HepG2 (cell line): ENCODE measurements around the gene RFTN1. TPM values are rescaled to one million over a fixed set of nuclear protein-coding genes. Genes with fewer than 3 reads are reported as not detected.

Experiments
- ATAC-seq: fragments of 200-7000 bp; cut with Tn5 transposase; 3 replicates; pipeline ENCODE4 v1.9.1; 2020; ENCODE audit warnings: mild to moderate bottlenecking, moderate library complexity
- BruUV-seq: library from RNA; stranded (reverse); fragments of 400-500 nt; replicated peaks from 2 replicates; lab custom pipeline; 2021; lab: Mats Ljungman, UMichigan
- CTCF ChIA-PET: fragments of 300-600 bp; formaldehyde crosslinking; extraction: SDS; loops from one replicate; lab custom pipeline; 2021; ENCODE audit warnings: low total read pairs, inconsistent platforms, low intra/inter-chr PET ratio; lab: Yijun Ruan, JAX
- POLR2A ChIA-PET: fragments of 350-600 bp; sonication (Branson Sonifier 250); formaldehyde crosslinking; loops from one replicate; lab custom pipeline; 2020; ENCODE audit warnings: antibody characterized with exemption, inconsistent platforms; lab: Yijun Ruan, JAX
- DNase-seq: peaks from one replicate; pipeline ENCODE4 v3.0.0-alpha.2; 2015; ENCODE audit warnings: low spot score
- FAIRE-seq: peaks from 3 replicates; lab custom pipeline; 2011; peaks lifted over from hg19 to GRCh38; lab: Jason Lieb, UNC
- H2AFZ ChIP-seq: one replicate; pipeline ENCODE4 v1.6.1; 2011; ENCODE audit warnings: low read length, inconsistent platforms
- H3K27ac ChIP-seq: fragments of 300-600 bp; 3 replicates; pipeline ENCODE4 v1.8.0; 2011; ENCODE audit warnings: mixed run types, mild to moderate bottlenecking, mixed read lengths, low read length, inconsistent platforms; ENCODE audit not compliant: insufficient read depth; ENCODE audit errors: extremely low read length
- H3K27me3 ChIP-seq, 2 experiments: fragments of 200-600 bp in 1 of 2; 2 replicates in 1 of 2; 3 replicates in 1 of 2; pipeline versions ENCODE4 v1.6.0 to v1.8.0; 2011; ENCODE audit warnings: low read length in 2 of 2, mild to moderate bottlenecking in 2 of 2, moderate library complexity in 2 of 2, inconsistent platforms in 1 of 2; ENCODE audit not compliant: insufficient read depth in 2 of 2, control insufficient read depth in 1 of 2
- H3K36me3 ChIP-seq, 2 experiments: fragments of 200-600 bp in 1 of 2; replicated peaks in 1 of 2; 2 replicates in 1 of 2; 3 replicates in 1 of 2; pipeline versions ENCODE4 v1.5.1 to v1.8.0; 2011; ENCODE audit warnings: low read length in 2 of 2, inconsistent platforms in 1 of 2; ENCODE audit not compliant: insufficient read depth in 2 of 2, control insufficient read depth in 1 of 2
- H3K4me1 ChIP-seq: 2 replicates; pipeline ENCODE4 v1.5.1; 2012; ENCODE audit warnings: low read length, inconsistent platforms; ENCODE audit not compliant: insufficient read depth
- H3K4me2 ChIP-seq: 2 replicates; pipeline ENCODE4 v1.6.0; 2011; ENCODE audit warnings: low read depth, low read length, inconsistent platforms
- H3K4me3 ChIP-seq, 3 experiments: fragments of 200-600 bp in 1 of 3; sonication (generic), shearing (Covaris generic) in 1 of 3; replicated peaks in 1 of 3; 2 replicates each; pipeline ENCODE4 v1.5.1; 2011 to 2016; ENCODE audit warnings: low read length in 3 of 3, inconsistent platforms in 2 of 3, low read depth in 2 of 3, mild to moderate bottlenecking in 2 of 3, control low read depth in 1 of 3, mixed read lengths in 1 of 3; ENCODE audit not compliant: insufficient read depth in 1 of 3
- H3K79me2 ChIP-seq: one replicate; pipeline ENCODE4 v1.6.1; 2011; ENCODE audit warnings: low read length, inconsistent platforms; ENCODE audit not compliant: insufficient read depth
- H3K9ac ChIP-seq: 2 replicates; pipeline ENCODE4 v1.6.0; 2011; ENCODE audit warnings: mild to moderate bottlenecking, low read depth, low read length, inconsistent platforms; ENCODE audit not compliant: insufficient read depth
- H3K9me3 ChIP-seq: 2 replicates; pipeline ENCODE4 v1.5.1; 2012; ENCODE audit warnings: mild to moderate bottlenecking, low read length
- H4K20me1 ChIP-seq: 2 replicates; pipeline ENCODE4 v1.6.0; 2011; ENCODE audit warnings: inconsistent platforms, mild to moderate bottlenecking, low read length, moderate library complexity; ENCODE audit not compliant: insufficient read depth
- IKZF1 ChIP-seq: fragments of 450-650 bp; IDR thresholded peaks from 2 replicates; pipeline ENCODE4 v1.7.1; 2016
- MAF1 ChIP-seq: sonication (generic); formaldehyde crosslinking; IDR thresholded peaks from 2 replicates; pipeline ENCODE4 v1.5.0; 2020; ENCODE audit warnings: missing genetic modification reagents, borderline replicate concordance
- TSC22D2 ChIP-seq: sonication (generic); formaldehyde crosslinking; IDR thresholded peaks from 2 replicates; pipeline ENCODE4 v1.5.1; 2020; ENCODE audit warnings: missing genetic modification reagents, mild to moderate bottlenecking, borderline replicate concordance
- ZBTB25 ChIP-seq: IDR thresholded peaks from 2 replicates; pipeline ENCODE4 v1.6.1; 2018; ENCODE audit warnings: missing genetic modification reagents
- ZNF230 ChIP-seq: sonication (generic); formaldehyde crosslinking; IDR thresholded peaks from 2 replicates; pipeline ENCODE4 v1.4.0; 2020; ENCODE audit warnings: mild to moderate bottlenecking, missing genetic modification reagents
- ZNF326 ChIP-seq: sonication (generic); formaldehyde crosslinking; IDR thresholded peaks from 2 replicates; pipeline ENCODE4 v1.4.0; 2020; ENCODE audit warnings: missing genetic modification reagents, borderline replicate concordance
- ZNF703 ChIP-seq: sonication (generic); formaldehyde crosslinking; IDR thresholded peaks from 2 replicates; pipeline ENCODE4 v1.5.1; 2020; ENCODE audit warnings: missing genetic modification reagents, mild to moderate bottlenecking, moderate library complexity, borderline replicate concordance
- WGBS: methylation state at CpG from one replicate; pipeline ENCODE4 v1.1.6; 2017; ENCODE audit warnings: low lambda C conversion rate; 5-methylcytosine and 5-hydroxymethylcytosine counted together
- in situ Hi-C: cut with HindIII; loops from 2 replicates; pipeline ENCODE4 v1.10.0; 2017; ENCODE audit warnings: low pct_unique_long_range_greater_than_20kb; ENCODE audit not compliant: extremely low pct_ligation_motif_present
- intact Hi-C: fragments of 100-400 bp; cut with micrococcal nuclease; formaldehyde crosslinking; loops from one replicate; pipeline ENCODE4 v1.10.0; 2022; ENCODE audit not compliant: unreplicated experiment
- polyA plus RNA-seq, 8 experiments: library from polyadenylated mRNA; depleted of rRNA in 3 of 8; stranded (reverse) in 7 of 8; unstranded in 1 of 8; fragments of >200 nt; fragmentation: Illumina TruSeq in 4 of 8; extraction: Trizol in 4 of 8; gene quantifications; 2 replicates each; pipeline versions ENCODE4 v1.2.1 to v1.2.3, GENCODE V29; 2011 to 2016; ENCODE audit warnings: low read depth in 4 of 8, missing spikeins in 1 of 8, mixed read lengths in 1 of 8; ENCODE audit not compliant: insufficient read depth in 1 of 8
- total RNA-seq, 5 experiments: library from RNA; depleted of rRNA; stranded (reverse); fragments of >200 nt; fragmentation: Illumina TruSeq; extraction: Trizol; gene quantifications; 2 replicates each; pipeline ENCODE4 v1.2.3, GENCODE V29; 2016; ENCODE audit warnings: low read depth in 1 of 5
- TF ChIP-seq, protein P1 (sequence below): IDR thresholded peaks from 2 replicates; pipeline ENCODE4 v1.6.1; 2016; ENCODE audit warnings: missing biosample characterization, missing genetic modification reagents, low read depth

Gene RFTN1
- total and polyA plus RNA-seq, 2 of the 13 experiments (the other 11 are each of a cell fraction or from before 2014, with no cell fraction given): not detected

DNA sequence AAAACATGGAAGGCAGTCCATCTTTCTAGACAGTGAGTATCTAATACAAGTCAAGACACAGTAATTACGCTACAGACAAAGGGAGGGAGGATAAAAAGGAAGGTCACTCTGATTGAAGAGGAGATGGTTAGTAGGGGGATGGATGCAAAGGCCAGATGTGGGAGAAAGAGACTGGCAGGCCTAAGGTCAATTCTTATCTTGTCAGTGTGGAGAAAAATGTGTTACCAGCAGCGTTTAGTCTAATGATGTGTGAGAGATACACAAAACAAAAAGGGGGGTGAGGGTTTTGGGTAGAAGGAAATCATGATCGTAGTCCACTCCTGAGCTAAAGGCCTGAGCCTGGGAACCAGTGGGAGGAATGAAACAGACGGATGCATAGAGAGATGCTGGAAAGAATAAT is 46.7 kb downstream of the RFTN1 start:
- H2AFZ ChIP-seq: no peak overlapping the region
- FAIRE-seq (no peak), ATAC-seq (no peak), DNase-seq (no peak)
- H4K20me1 ChIP-seq: no peaks in the 10 kb centered on the region
- no peaks in the 10 kb centered on the region for H3K4me1 ChIP-seq
- H3K4me3 ChIP-seq: no peak overlapping the region
- H3K27ac ChIP-seq: no peak overlapping the region
- TF ChIP-seq IKZF1 (no peak), TSC22D2 (CRISPR knock-in tag) (no peak), ZBTB25 (CRISPR knock-in tag) (no peak), ZNF326 (CRISPR knock-in tag) (no peak), ZNF230 (CRISPR knock-in tag) (no peak), MAF1 (no peak), ZNF703 (no peak)
- TF ChIP-seq, protein P1, sequence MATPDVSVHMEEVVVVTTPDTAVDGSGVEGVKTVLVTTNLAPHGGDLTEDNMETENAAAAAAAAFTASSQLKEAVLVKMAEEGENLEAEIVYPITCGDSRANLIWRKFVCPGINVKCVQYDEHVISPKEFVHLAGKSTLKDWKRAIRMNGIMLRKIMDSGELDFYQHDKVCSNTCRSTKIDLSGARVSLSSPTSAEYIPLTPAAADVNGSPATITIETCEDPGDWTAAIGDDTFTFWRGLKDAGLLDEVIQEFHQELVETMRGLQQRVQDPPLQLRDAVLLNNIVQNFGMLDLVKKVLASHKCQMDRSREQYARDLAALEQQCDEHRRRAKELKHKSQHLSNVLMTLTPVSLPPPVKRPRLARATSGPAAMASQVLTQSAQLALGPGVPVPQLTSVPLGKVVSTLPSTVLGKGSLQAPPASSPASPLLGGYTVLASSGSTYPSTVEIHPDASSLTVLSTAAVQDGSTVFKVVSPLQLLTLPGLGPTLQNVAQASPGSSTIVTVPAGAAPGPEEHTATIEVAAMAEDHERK (CRISPR knock-in tag): no peak
- ChIA-PET CTCF (no interaction called here), POLR2A (no interaction called here)
- H3K36me3 ChIP-seq: no peaks in the 10 kb centered on the region
- H3K4me2 ChIP-seq: no peak overlapping the region
- peaks cover 1 to 13% of the 10 kb centered on the region in 2 experiments; a peak in 2 of 5 replicates for H3K27me3 ChIP-seq
- WGBS: under 1% methylated on average over 4 of the region's 4 CpGs
- intact Hi-C loops: no loop called here
- in situ Hi-C loops: no loop called here
- H3K9me3 ChIP-seq: no peaks in the 10 kb centered on the region
- no peak overlapping the region for H3K9ac ChIP-seq
- no TSS peak for BruUV-seq
- H3K79me2 ChIP-seq: no peaks in the 10 kb centered on the region
